Body of pancreas (tissue), 4 donors: Measurements from ENCODE around the gene ENPP1.

Experiments
- CTCF ChIP-seq, 7 experiments: fragments of 450-650 bp in 4 of 7; fragments of 200-600 bp in 3 of 7; sonication (generic) in 3 of 7; IDR thresholded peaks; one replicate each; pipeline ENCODE4 v1.5.1; 2016 to 2019; ENCODE audit warnings: antibody characterized with exemption in 7 of 7
- POLR2A ChIP-seq, 3 donors: fragments of 450-650 bp; IDR thresholded peaks; one replicate each; pipeline ENCODE4 v1.6.1; 2016; ENCODE audit warnings: antibody characterized with exemption in 3 of 3, mild to moderate bottlenecking in 2 of 3

- TF ChIP-seq CTCF (IDR thresholded peaks at IDR 0.05) (no peak), POLR2A (IDR thresholded peaks at IDR 0.05) (no peak)
These were observed 43.5 kb upstream of the ENPP1 start for GRCh38 chr6:131764350-131764749.
